BE2C (cell line): ENCODE results near the gene TMCC2.
"Not testable (repeated sequence)": the region's sequence is repeated elsewhere in the genome, so short reads cannot be mapped to it uniquely, and the experiment has no call there.

Experiments used
- DNase-seq: peaks from one replicate; pipeline ENCODE4 v3.0.0-alpha.2; 2020
- H3K27me3 ChIP-seq: fragments of 250-450 bp; sonication (Bioruptor Pico); 2 replicates; pipeline ENCODE4 v1.5.1; 2020; ENCODE audit warnings: mild to moderate bottlenecking
- H3K36me3 ChIP-seq: fragments of 250-450 bp; sonication (Bioruptor Pico); 2 replicates; pipeline ENCODE4 v1.5.1; 2020; ENCODE audit warnings: mild to moderate bottlenecking
- H3K4me1 ChIP-seq: fragments of 250-450 bp; sonication (Bioruptor Pico); 2 replicates; pipeline ENCODE4 v1.5.1; 2020
- H3K4me3 ChIP-seq: 2 replicates; pipeline ENCODE4 v1.5.1; 2011; ENCODE audit warnings: low read depth, low read length
- H3K9me3 ChIP-seq: fragments of 250-450 bp; sonication (Bioruptor Pico); 2 replicates; pipeline ENCODE4 v1.5.1; 2020
- CTCF ChIP-seq: IDR thresholded peaks from 2 replicates; pipeline ENCODE4 v1.5.1; 2012; ENCODE audit warnings: mild to moderate bottlenecking, low read depth, low read length

The TMCC2 gene

DNA sequence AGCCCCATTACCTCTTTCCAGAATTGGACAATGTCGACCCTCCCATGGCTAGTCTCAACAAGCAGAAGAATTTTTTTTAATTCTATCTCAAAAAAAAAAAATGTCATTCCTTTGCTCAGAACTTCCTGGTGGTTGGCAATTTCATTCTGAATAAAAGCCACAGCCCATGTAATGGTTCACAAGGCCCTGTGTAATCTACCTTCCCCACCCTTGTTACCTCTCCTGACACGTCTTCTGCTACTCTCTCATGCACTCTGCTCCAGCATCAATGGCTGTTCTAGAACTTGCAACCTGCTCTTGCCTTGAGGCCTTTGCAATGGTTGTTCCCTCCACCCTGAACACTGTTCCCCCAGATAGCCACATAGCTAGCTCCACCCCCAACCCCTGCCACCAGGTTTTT is 68.4 kb downstream of the TMCC2 start:
- Histone ChIP-seq H3K9me3 (no peaks in the 10 kb centered on the region), H3K4me1 (peaks cover 27% of the 10 kb centered on the region), H3K27me3 (no peaks in the 10 kb centered on the region), H3K4me3 (no peak overlapping the region), H3K36me3 (no peaks in the 10 kb centered on the region)
- TF ChIP-seq CTCF: no peak
- DNase-seq: no peak

GRCh38 chr1:205297546-205298177 is 69.9 kb downstream of the TMCC2 start:
- H3K4me1 ChIP-seq: peaks cover 27% of the 10 kb centered on the region
- not testable (repeated sequence) for DNase-seq

GRCh38 chr1:205298191-205298994 is 70.6 kb downstream of the TMCC2 start:
- TF ChIP-seq CTCF: no peak
- H3K9me3 ChIP-seq: no peaks in the 10 kb centered on the region
- peaks cover 25% of the 10 kb centered on the region for H3K4me1 ChIP-seq
- H3K27me3 ChIP-seq: no peaks in the 10 kb centered on the region
- no peaks in the 10 kb centered on the region for H3K36me3 ChIP-seq
- DNase-seq: peak; percentile 79
- H3K4me3 ChIP-seq: no peak overlapping the region

More at GRCh38 chr1:205297546-205298177, 69.9 kb downstream of the TMCC2 start:
- H3K4me3 ChIP-seq, H3K27me3 ChIP-seq, H3K36me3 ChIP-seq, H3K9me3 ChIP-seq: not testable (repeated sequence)

- no peak for TF ChIP-seq CTCF
- DNase-seq: no peak
- no peaks in the 10 kb centered on the region for H3K36me3 ChIP-seq
- H3K9me3 ChIP-seq: no peaks in the 10 kb centered on the region
- no peaks in the 10 kb centered on the region for H3K27me3 ChIP-seq
- H3K4me3 ChIP-seq: no peak overlapping the region
- H3K4me1 ChIP-seq: peaks cover 13% of the 10 kb centered on the region
These were observed 72.4 kb downstream of the TMCC2 start for GRCh38 chr1:205300149-205300548.

DNA sequence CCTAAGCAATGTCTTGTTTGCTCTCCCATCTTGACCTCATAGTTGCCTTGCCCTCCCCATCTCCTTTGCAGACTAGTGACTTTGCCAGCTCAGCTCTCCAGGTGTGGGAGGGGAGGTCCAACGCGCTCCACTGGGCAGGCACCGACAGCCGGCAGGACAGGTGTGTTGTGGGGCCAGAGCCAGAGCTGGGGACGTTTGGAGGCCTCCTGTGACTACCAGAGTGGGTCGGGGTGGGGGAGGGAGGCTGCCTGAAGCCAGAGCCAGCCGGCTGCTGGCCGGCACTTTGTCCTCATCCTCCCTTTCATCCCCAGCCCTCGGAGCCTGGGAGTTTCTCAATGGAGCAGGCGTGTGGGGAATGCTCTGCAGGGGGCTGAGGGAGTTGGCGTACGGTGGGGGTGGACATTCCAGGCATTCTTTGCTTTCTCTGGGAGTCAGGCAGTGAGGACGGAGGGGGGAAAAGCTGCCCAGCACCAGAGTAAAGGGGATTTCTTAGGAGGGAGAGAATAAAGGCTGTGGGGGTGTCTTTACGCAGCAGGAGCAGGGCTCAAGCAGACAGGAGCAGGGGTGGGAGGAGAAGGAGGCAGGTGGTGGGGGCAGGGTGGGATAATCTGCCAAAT is 73.6 kb downstream of the TMCC2 start:
- no peaks in the 10 kb centered on the region for H3K36me3 ChIP-seq
- TF ChIP-seq CTCF: no peak
- DNase-seq: no peak
- peaks cover 13% of the 10 kb centered on the region for H3K4me1 ChIP-seq
- H3K4me3 ChIP-seq: no peak overlapping the region
- H3K9me3 ChIP-seq: no peaks in the 10 kb centered on the region
- H3K27me3 ChIP-seq: no peaks in the 10 kb centered on the region

- Histone ChIP-seq H3K27me3 (no peaks in the 10 kb centered on the region), H3K9me3 (no peaks in the 10 kb centered on the region), H3K4me1 (peaks cover 13% of the 10 kb centered on the region), H3K36me3 (no peaks in the 10 kb centered on the region), H3K4me3 (no peak overlapping the region)
- no peak for TF ChIP-seq CTCF
- no peak for DNase-seq
These were observed 74.3 kb downstream of the TMCC2 start for GRCh38 chr1:205301842-205302588.
